Activated T-helper 1 cell treated with anti-CD3 and anti-CD28 coated beads, Interleukin-12 subunit alpha, Interleukin-12 subunit beta, Interleukin-2, Interleukin-4 antibody, amounts not matched to agents 30 ng/mL and 10 ng/mL and 1 ng/mL, durations not matched to agents 14 hours and 24 hours and 36 hours (primary cell): ENCODE results near the gene PLCB4. TPM values are rescaled to one million over a fixed set of nuclear protein-coding genes. Genes with fewer than 3 reads are reported as not detected.

Source experiments
- DNase-seq: peaks from one replicate; pipeline ENCODE4 v3.0.0; 2021; ENCODE audit warnings: low spot score
- H3K27ac Mint-ChIP-seq: one replicate; pipeline ENCODE4 v1.8.0; 2021; ENCODE audit warnings: mild to moderate bottlenecking, mixed read lengths
- H3K27me3 Mint-ChIP-seq: one replicate; pipeline ENCODE4 v1.8.0; 2022; ENCODE audit warnings: mild to moderate bottlenecking, moderate library complexity, mixed read lengths; ENCODE audit not compliant: insufficient read depth
- H3K36me3 Mint-ChIP-seq: one replicate; pipeline ENCODE4 v1.8.0; 2021; ENCODE audit warnings: low read depth, mixed read lengths
- H3K4me1 Mint-ChIP-seq: one replicate; pipeline ENCODE4 v1.8.0; 2021; ENCODE audit warnings: low read depth, mixed read lengths
- H3K4me3 Mint-ChIP-seq: one replicate; pipeline ENCODE4 v1.8.0; 2021; ENCODE audit warnings: mild to moderate bottlenecking, moderate library complexity, mixed read lengths
- H3K9me3 Mint-ChIP-seq: one replicate; pipeline ENCODE4 v1.8.0; 2021; ENCODE audit warnings: mixed read lengths
- intact Hi-C: fragments of 100-400 bp; cut with micrococcal nuclease; formaldehyde crosslinking; loops from one replicate; pipeline ENCODE4 v1.15.1; 2024
- total RNA-seq: library from RNA; stranded (reverse); gene quantifications from 2 replicates; pipeline ENCODE4 v1.2.3, GENCODE V29; 2022

The PLCB4 gene
- total RNA-seq, 1 donor from 2014 or later: not detected

GRCh38 chr20:9453201-9453600 is 384.3 kb downstream of the PLCB4 start:
- H3K4me3 Mint-ChIP-seq: no peak overlapping the region
- no peaks in the 10 kb centered on the region for H3K4me1 Mint-ChIP-seq
- intact Hi-C loops: no loop called here
- H3K9me3 Mint-ChIP-seq: no peaks in the 10 kb centered on the region
- no peaks in the 10 kb centered on the region for H3K27me3 Mint-ChIP-seq
- no peak for DNase-seq
- H3K27ac Mint-ChIP-seq: no peak overlapping the region
- no peaks in the 10 kb centered on the region for H3K36me3 Mint-ChIP-seq

- DNase-seq: no peak
- H3K4me1 Mint-ChIP-seq: no peaks in the 10 kb centered on the region
- no peaks in the 10 kb centered on the region for H3K27me3 Mint-ChIP-seq
- H3K36me3 Mint-ChIP-seq: no peaks in the 10 kb centered on the region
- no peak overlapping the region for H3K27ac Mint-ChIP-seq
- H3K9me3 Mint-ChIP-seq: no peaks in the 10 kb centered on the region
- H3K4me3 Mint-ChIP-seq: no peak overlapping the region
- intact Hi-C loops: no loop called here
These were observed 385.9 kb downstream of the PLCB4 start for GRCh38 chr20:9454791-9455190.

- Mint-ChIP-seq H3K4me3 (no peak overlapping the region), H3K9me3 (no peaks in the 10 kb centered on the region), H3K4me1 (no peaks in the 10 kb centered on the region), H3K36me3 (no peaks in the 10 kb centered on the region), H3K27me3 (no peaks in the 10 kb centered on the region), H3K27ac (no peak overlapping the region)
- intact Hi-C loops: no loop called here
- DNase-seq: no peak
These were observed 388.2 kb downstream of the PLCB4 start for GRCh38 chr20:9457136-9457535.

- no peak overlapping the region for H3K27ac Mint-ChIP-seq
- H3K9me3 Mint-ChIP-seq: no peaks in the 10 kb centered on the region
- H3K27me3 Mint-ChIP-seq: no peaks in the 10 kb centered on the region
- H3K36me3 Mint-ChIP-seq: no peaks in the 10 kb centered on the region
- H3K4me1 Mint-ChIP-seq: no peaks in the 10 kb centered on the region
- no peak for DNase-seq
- H3K4me3 Mint-ChIP-seq: no peak overlapping the region
- intact Hi-C loops: no loop called here
These were observed 389.4 kb downstream of the PLCB4 start for GRCh38 chr20:9458138-9458796.

GRCh38 chr20:9460518-9460917 is 391.6 kb downstream of the PLCB4 start:
- Mint-ChIP-seq H3K36me3 (no peaks in the 10 kb centered on the region), H3K9me3 (peaks cover 3% of the 10 kb centered on the region), H3K27ac (no peak overlapping the region), H3K4me1 (no peaks in the 10 kb centered on the region), H3K27me3 (no peaks in the 10 kb centered on the region), H3K4me3 (no peak overlapping the region)
- intact Hi-C loops: no loop called here
- no peak for DNase-seq

GRCh38 chr20:9467995-9468394 is 399.1 kb downstream of the PLCB4 start:
- intact Hi-C loops: no loop called here
- Mint-ChIP-seq H3K9me3 (peaks cover 13% of the 10 kb centered on the region), H3K4me1 (no peaks in the 10 kb centered on the region), H3K36me3 (no peaks in the 10 kb centered on the region), H3K27ac (no peak overlapping the region), H3K27me3 (no peaks in the 10 kb centered on the region), H3K4me3 (no peak overlapping the region)
- no peak for DNase-seq

GRCh38 chr20:9474835-9475415 is 406.0 kb downstream of the PLCB4 start:
- no peak overlapping the region for H3K27ac Mint-ChIP-seq
- intact Hi-C loops: no loop called here

GRCh38 chr20:9475456-9475855 is 406.6 kb downstream of the PLCB4 start:
- Mint-ChIP-seq H3K4me1 (no peaks in the 10 kb centered on the region), H3K27ac (no peak overlapping the region), H3K4me3 (no peak overlapping the region), H3K27me3 (no peaks in the 10 kb centered on the region), H3K36me3 (no peaks in the 10 kb centered on the region), H3K9me3 (no peaks in the 10 kb centered on the region)
- DNase-seq: no peak
- intact Hi-C loops: no loop called here

More at GRCh38 chr20:9474835-9475415, 406.0 kb downstream of the PLCB4 start:
- Mint-ChIP-seq H3K4me3 (no peak overlapping the region), H3K27me3 (no peaks in the 10 kb centered on the region), H3K9me3 (no peaks in the 10 kb centered on the region), H3K4me1 (no peaks in the 10 kb centered on the region), H3K36me3 (no peaks in the 10 kb centered on the region)
- no peak for DNase-seq

- Mint-ChIP-seq H3K27me3 (no peaks in the 10 kb centered on the region), H3K36me3 (no peaks in the 10 kb centered on the region), H3K9me3 (no peaks in the 10 kb centered on the region), H3K4me1 (no peaks in the 10 kb centered on the region), H3K27ac (no peak overlapping the region), H3K4me3 (no peak overlapping the region)
- no peak for DNase-seq
- intact Hi-C loops: no loop called here
These were observed 407.3 kb downstream of the PLCB4 start for GRCh38 chr20:9476174-9476573.

- intact Hi-C loops: no loop called here
- Mint-ChIP-seq H3K9me3 (no peaks in the 10 kb centered on the region), H3K27ac (no peak overlapping the region), H3K4me3 (no peak overlapping the region), H3K27me3 (no peaks in the 10 kb centered on the region), H3K36me3 (no peaks in the 10 kb centered on the region), H3K4me1 (no peaks in the 10 kb centered on the region)
- DNase-seq: no peak
These were observed 407.8 kb downstream of the PLCB4 start for GRCh38 chr20:9476637-9477036.

GRCh38 chr20:9478771-9479170 is 409.9 kb downstream of the PLCB4 start:
- no peaks in the 10 kb centered on the region for H3K9me3 Mint-ChIP-seq
- no peak overlapping the region for H3K27ac Mint-ChIP-seq

GRCh38 chr20:9480066-9480465 is 411.2 kb downstream of the PLCB4 start:
- no peaks in the 10 kb centered on the region for H3K9me3 Mint-ChIP-seq
- DNase-seq: no peak
- H3K36me3 Mint-ChIP-seq: no peaks in the 10 kb centered on the region
- no peaks in the 10 kb centered on the region for H3K27me3 Mint-ChIP-seq
- H3K27ac Mint-ChIP-seq: no peak overlapping the region
- H3K4me1 Mint-ChIP-seq: no peaks in the 10 kb centered on the region
- no peak overlapping the region for H3K4me3 Mint-ChIP-seq
- intact Hi-C loops: no loop called here

More at GRCh38 chr20:9478771-9479170, 409.9 kb downstream of the PLCB4 start:
- Mint-ChIP-seq H3K27me3 (no peaks in the 10 kb centered on the region), H3K4me3 (no peak overlapping the region), H3K36me3 (no peaks in the 10 kb centered on the region), H3K4me1 (no peaks in the 10 kb centered on the region)
- intact Hi-C loops: no loop called here
- DNase-seq: no peak

- Mint-ChIP-seq H3K4me1 (no peaks in the 10 kb centered on the region), H3K27me3 (no peaks in the 10 kb centered on the region), H3K4me3 (no peak overlapping the region), H3K36me3 (no peaks in the 10 kb centered on the region), H3K27ac (no peak overlapping the region), H3K9me3 (no peaks in the 10 kb centered on the region)
- intact Hi-C loops: no loop called here
- DNase-seq: no peak
These were observed 413.3 kb downstream of the PLCB4 start for GRCh38 chr20:9482180-9482579.

- intact Hi-C loops: no loop called here
- Mint-ChIP-seq H3K27ac (no peak overlapping the region), H3K9me3 (no peaks in the 10 kb centered on the region), H3K27me3 (no peaks in the 10 kb centered on the region), H3K4me1 (no peaks in the 10 kb centered on the region), H3K4me3 (no peak overlapping the region), H3K36me3 (no peaks in the 10 kb centered on the region)
- DNase-seq: no peak
These were observed 414.2 kb downstream of the PLCB4 start for GRCh38 chr20:9483131-9483530.
